Activated naive CD4-positive, alpha-beta T cell treated with anti-CD3 and anti-CD28 coated beads, Interleukin-2, amount 50 U/mL, for 24 hours (primary cell): ENCODE measurements around the gene PRAMEF1.
"Not testable (repeated sequence)": the region's sequence is repeated elsewhere in the genome, so short reads cannot be mapped to it uniquely, and the experiment has no call there.

Experiments
- H3K27ac Mint-ChIP-seq: one replicate; pipeline ENCODE4 v1.8.0; 2021; ENCODE audit warnings: mild to moderate bottlenecking, mixed read lengths
- H3K27me3 Mint-ChIP-seq: one replicate; pipeline ENCODE4 v1.8.0; 2021; ENCODE audit warnings: mixed read lengths
- H3K36me3 Mint-ChIP-seq: one replicate; pipeline ENCODE4 v1.8.0; 2021; ENCODE audit warnings: mixed read lengths
- H3K4me1 Mint-ChIP-seq: one replicate; pipeline ENCODE4 v1.8.0; 2021; ENCODE audit warnings: mixed read lengths
- H3K4me3 Mint-ChIP-seq: one replicate; pipeline ENCODE4 v1.8.0; 2021; ENCODE audit warnings: mild to moderate bottlenecking, mixed read lengths
- H3K9me3 Mint-ChIP-seq: one replicate; pipeline ENCODE4 v1.8.0; 2021; ENCODE audit warnings: mixed read lengths

The PRAMEF1 gene

GRCh38 chr1:12810691-12811408 is 19.7 kb downstream of the PRAMEF1 start:
- Mint-ChIP-seq H3K36me3 (no peaks in the 10 kb centered on the region), H3K27ac (no peak overlapping the region), H3K4me1 (no peaks in the 10 kb centered on the region), H3K9me3 (peaks cover 14% of the 10 kb centered on the region), H3K27me3 (peaks cover 16% of the 10 kb centered on the region), H3K4me3 (no peak overlapping the region)

GRCh38 chr1:12811409-12811784 is 20.2 kb downstream of the PRAMEF1 start:
- H3K36me3 Mint-ChIP-seq: no peaks in the 10 kb centered on the region
- no peaks in the 10 kb centered on the region for H3K4me1 Mint-ChIP-seq
- H3K4me3 Mint-ChIP-seq: no peak overlapping the region
- no peak overlapping the region for H3K27ac Mint-ChIP-seq
- peaks cover 14% of the 10 kb centered on the region for H3K27me3 Mint-ChIP-seq
- peaks cover 9% of the 10 kb centered on the region for H3K9me3 Mint-ChIP-seq

- not testable (repeated sequence) for H3K36me3 Mint-ChIP-seq, H3K27ac Mint-ChIP-seq
Observed at GRCh38 chr1:12819061-12819460, 27.9 kb downstream of the PRAMEF1 start.

GRCh38 chr1:12831310-12831709 is 40.1 kb downstream of the PRAMEF1 start, which contains the start of gene PRAMEF11:
TSS of gene PRAMEF11 (minus strand) at chr1:12831410. CDS start at chr1:12828789, 2,621 bp downstream.
- not testable (repeated sequence) for H3K4me1 Mint-ChIP-seq, H3K36me3 Mint-ChIP-seq

More at GRCh38 chr1:12819061-12819460, 27.9 kb downstream of the PRAMEF1 start:
- not testable (repeated sequence) for H3K9me3 Mint-ChIP-seq, H3K4me3 Mint-ChIP-seq, H3K4me1 Mint-ChIP-seq
- H3K27me3 Mint-ChIP-seq: peaks cover 13% of the 10 kb centered on the region

GRCh38 chr1:12833251-12833650 is 42.1 kb downstream of the PRAMEF1 start:
- H3K27ac Mint-ChIP-seq, H3K9me3 Mint-ChIP-seq, H3K36me3 Mint-ChIP-seq, H3K27me3 Mint-ChIP-seq, H3K4me1 Mint-ChIP-seq, H3K4me3 Mint-ChIP-seq: not testable (repeated sequence)

More at GRCh38 chr1:12831310-12831709, 40.1 kb downstream of the PRAMEF1 start, which contains the start of gene PRAMEF11:
- H3K4me3 Mint-ChIP-seq, H3K9me3 Mint-ChIP-seq, H3K27ac Mint-ChIP-seq, H3K27me3 Mint-ChIP-seq: not testable (repeated sequence)
